ENCODE results near the gene GAL3ST3. TPM values are rescaled to one million over a fixed set of nuclear protein-coding genes. Genes with fewer than 3 reads are reported as not detected.
A peak's percentile ranks its signal among the peaks of the same experiment; 100 is the strongest.
"Not testable (repeated sequence)": the region's sequence is repeated elsewhere in the genome, so short reads cannot be mapped to it uniquely, and the experiment has no call there.

Gene GAL3ST3
- total RNA-seq, 1 experiment from 2014 or later = 21.7 TPM

DNA sequence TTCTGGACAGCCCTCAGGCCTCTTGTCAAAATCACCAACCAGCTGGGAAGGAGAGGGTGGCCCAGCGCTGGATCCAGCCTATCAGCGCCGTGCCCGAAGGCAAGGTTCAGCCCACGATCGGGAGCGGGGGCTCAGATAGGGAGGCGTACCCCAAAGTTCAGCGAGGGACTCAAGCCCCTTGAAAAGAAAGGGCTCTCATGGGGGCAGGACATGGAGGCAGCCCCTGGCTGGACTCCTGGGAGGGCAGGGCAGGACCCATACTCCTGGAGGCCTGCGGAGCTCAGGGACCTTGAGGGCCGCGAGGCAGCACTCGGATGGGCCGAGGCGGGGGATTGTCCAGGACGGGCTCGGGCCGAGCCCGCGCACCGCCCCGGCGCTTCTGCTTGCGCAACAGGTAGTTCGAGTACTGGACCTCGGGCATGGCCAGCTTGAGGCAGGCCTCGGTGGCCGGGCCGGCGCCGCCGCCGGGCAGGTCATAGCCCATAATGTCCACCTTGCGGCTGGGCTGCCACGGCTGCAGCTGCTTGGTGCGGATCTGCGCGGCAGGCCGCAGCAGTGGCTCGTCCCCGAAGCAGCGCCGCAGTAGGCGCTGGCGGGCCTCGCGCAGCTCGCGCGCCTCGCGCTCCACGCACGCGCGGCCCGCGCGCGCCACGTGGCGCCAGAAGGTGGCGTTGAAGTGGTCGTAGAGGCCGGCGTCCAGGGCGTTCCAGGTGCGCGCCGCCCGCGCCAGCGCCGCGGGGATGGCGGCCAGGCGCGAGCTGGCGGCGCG lies 6.5 kb downstream of the GAL3ST3 start:
- no peaks in the 10 kb centered on the region; the same call in 1 of the 2 replicates for H3K36me3 ChIP-seq (replicated peaks; ENCODE audit: control insufficient read depth, insufficient read depth, low read length)
- peak; percentile 37 for DNase-seq
- H3K27me3 ChIP-seq (ENCODE audit: control insufficient read depth, insufficient read depth, low read length) = no peaks in the 10 kb centered on the region
- H3K4me3 ChIP-seq (ENCODE audit: insufficient read depth, low read depth, low read length) = no peak overlapping the region

DNA sequence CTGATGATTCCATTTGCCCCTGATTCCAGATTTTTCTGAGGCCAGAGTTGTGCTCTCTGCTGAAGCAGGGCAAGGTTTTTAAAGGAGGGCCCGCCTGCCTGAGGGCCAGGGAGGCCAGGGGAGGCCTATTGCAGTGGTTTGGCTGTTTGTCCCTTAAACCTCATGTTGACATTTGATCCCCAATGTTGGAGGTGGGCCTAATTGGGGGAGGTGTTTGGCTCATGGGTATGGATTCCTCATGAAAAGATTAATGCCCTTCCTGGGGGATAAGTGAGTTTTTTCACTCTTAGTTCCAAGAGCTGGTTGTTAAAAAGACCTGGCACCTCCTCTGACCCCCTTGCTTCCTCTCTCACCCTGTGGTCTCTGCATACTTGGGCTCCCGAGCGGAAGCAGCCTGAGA lies 9.2 kb downstream of the GAL3ST3 start:
- no peak for DNase-seq
- H3K4me3 ChIP-seq (ENCODE audit: insufficient read depth, low read depth, low read length) = no peak overlapping the region
- H3K36me3 ChIP-seq (replicated peaks; ENCODE audit: control insufficient read depth, insufficient read depth, low read length) = no peaks in the 10 kb centered on the region; the same call in 1 of the 2 replicates
- no peaks in the 10 kb centered on the region for H3K27me3 ChIP-seq (ENCODE audit: control insufficient read depth, insufficient read depth, low read length)

DNA sequence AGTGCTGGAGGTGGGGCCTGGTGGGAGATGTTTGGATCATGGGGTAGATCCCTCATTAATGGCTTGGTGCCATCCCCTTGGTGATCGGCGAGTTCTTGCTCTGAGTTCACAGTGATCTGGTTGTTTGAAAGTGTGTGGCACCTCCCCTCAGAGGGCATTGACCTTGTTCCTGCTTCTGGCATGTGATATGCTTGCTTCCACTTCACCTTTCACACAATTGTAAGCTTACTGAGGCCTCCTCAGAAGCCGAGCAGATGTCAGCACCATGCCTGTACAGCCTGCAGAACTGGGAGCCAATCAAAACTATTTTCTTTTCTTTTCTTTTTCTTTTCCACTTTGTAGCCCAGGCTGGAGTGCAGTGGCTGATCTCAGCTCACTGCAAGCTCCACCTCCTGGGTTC lies 11.6 kb downstream of the GAL3ST3 start:
- no peak for DNase-seq
- Histone ChIP-seq H3K27me3 (ENCODE audit: control insufficient read depth, insufficient read depth, low read length) (no peaks in the 10 kb centered on the region), H3K36me3 (replicated peaks; ENCODE audit: control insufficient read depth, insufficient read depth, low read length) (no peaks in the 10 kb centered on the region)

DNA sequence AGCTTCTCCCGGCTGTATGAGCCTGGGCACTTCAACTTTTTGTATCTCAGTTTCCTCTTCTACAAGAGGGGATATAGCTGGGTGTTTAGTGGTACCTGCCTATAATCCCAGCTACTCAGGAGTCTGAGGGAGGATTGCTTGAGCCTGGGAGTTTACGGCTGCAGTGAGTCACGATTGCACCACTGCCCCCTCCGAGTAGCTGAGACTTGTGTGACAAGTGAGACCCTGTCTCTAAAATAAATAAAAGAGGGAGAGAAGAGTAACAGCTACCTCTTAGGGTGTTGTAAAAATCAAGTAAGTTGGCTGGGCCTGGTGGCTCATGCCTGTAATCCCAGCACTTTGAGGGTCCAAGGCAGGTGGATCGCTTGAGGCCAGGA lies 12.6 kb downstream of the GAL3ST3 start:
- H3K4me3 ChIP-seq (ENCODE audit: insufficient read depth, low read depth, low read length) = no peak overlapping the region
- DNase-seq = no peak
- H3K27me3 ChIP-seq (ENCODE audit: control insufficient read depth, insufficient read depth, low read length) = no peaks in the 10 kb centered on the region

More for the DNA sequence above, 11.6 kb downstream of the GAL3ST3 start:
- no peak overlapping the region for H3K4me3 ChIP-seq (ENCODE audit: insufficient read depth, low read depth, low read length)

DNA sequence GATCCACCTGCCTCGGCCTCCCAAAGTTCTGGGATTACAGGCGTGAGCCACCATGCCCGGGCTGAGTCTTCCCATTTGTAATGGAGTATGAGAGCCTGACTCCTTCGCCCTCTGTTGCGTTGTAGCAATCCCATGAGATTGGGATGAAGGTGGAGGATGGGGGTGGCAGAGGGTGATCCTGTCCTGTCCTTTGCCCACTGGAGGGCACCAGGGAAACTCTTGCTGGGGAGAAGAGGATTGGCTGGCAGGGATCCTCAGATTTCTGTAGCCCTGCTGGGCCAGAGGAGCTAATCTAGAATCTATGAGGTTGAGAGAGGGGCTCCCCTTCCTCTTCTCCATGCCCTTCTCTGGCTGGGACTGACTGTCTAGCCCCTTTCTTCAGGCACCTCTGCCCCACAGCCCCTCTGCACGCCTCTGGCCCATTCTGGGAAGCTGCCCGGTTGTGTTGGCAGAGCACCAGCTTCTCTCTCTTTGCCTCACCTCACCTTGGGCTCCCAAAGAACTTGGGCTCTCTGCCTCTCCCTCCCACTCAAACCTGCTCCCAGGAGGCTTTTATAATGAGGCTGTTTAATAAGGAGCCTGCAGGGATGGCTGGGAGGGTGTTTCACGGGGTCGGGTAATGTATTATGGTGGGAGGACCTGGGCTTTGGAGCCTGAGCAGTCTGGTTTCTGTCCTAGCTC lies 13.2 kb downstream of the GAL3ST3 start:
- H3K27me3 ChIP-seq (ENCODE audit: control insufficient read depth, insufficient read depth, low read length) = no peaks in the 10 kb centered on the region
- peak; percentile 51 for DNase-seq
- no peaks in the 10 kb centered on the region for H3K36me3 ChIP-seq (replicated peaks; ENCODE audit: control insufficient read depth, insufficient read depth, low read length)
- no peak overlapping the region for H3K4me3 ChIP-seq (ENCODE audit: insufficient read depth, low read depth, low read length)

More for the DNA sequence above, 12.6 kb downstream of the GAL3ST3 start:
- no peaks in the 10 kb centered on the region for H3K36me3 ChIP-seq (replicated peaks; ENCODE audit: control insufficient read depth, insufficient read depth, low read length)

DNA sequence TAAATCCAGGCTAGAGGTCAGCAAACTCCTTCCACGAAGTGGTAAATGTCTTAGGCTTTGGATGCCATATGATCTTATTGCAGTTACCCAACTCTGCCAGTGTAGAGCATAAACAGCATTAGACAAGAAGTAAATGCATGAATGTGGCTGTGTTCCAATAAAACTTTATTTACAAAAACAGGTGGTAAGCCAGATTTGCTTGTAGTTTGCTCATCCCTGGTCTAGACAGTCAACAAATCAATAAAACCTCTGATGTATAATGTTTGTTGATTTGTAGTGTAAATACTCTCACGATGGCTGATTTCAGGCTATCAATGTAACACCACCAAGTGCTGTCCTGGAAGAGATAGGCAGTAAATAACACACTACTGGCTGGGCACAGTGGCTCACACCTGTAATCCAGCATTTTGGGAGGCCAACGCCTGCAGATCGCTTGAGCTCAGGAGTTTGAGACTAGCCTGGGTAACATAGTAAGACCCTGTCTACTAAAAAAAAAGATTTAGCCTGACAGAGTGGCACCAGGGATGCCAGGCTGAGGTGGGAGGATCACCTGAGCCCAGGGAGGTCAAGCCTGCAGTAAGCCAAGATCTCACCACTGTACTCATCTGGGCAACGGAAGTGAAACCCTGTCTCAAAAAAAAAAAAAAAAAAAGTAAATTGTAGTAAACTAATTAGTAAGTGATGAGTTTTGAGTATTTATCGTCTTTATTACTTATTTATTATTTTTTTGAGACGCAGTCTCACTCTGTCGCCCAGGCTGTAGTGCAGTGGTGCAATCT lies 15.8 kb downstream of the GAL3ST3 start:
- no peak for DNase-seq
- H3K27me3 ChIP-seq (ENCODE audit: control insufficient read depth, insufficient read depth, low read length) = no peaks in the 10 kb centered on the region
- no peaks in the 10 kb centered on the region for H3K36me3 ChIP-seq (replicated peaks; ENCODE audit: control insufficient read depth, insufficient read depth, low read length)
- H3K4me3 ChIP-seq (ENCODE audit: insufficient read depth, low read depth, low read length) = no peak overlapping the region

DNA sequence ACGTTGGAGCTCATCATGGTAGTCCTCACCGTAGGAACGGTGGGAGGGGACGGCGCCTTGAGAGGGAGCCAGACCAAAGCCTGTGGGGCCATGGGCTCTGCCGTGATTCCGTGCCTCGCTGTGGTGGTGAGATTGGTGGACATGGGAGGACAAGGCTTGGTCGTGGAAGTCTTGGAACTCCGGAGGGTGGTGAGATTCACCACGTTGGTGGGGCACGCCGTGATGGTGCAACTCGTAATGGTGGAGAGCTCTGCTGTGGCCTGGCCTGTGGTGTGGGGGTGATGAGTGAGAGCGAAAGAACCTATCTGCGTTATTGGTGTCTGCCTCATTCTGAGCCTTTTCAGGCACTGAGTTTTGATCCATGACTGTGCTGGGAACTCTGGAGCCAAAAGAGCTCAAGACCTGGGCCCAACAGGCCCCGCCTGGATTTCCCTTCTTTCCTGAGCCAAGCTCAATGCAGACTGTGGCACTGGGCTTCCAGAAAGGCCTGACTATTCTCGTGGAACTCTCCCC lies 22.9 kb downstream of the GAL3ST3 start, which contains the start of gene CATSPER1:
TSS of gene CATSPER1 (minus strand) at position 463 of the 513 bp plus-strand sequence. CDS start at position 363, 100 bp downstream.
- no peak for DNase-seq
- Histone ChIP-seq H3K27me3 (ENCODE audit: control insufficient read depth, insufficient read depth, low read length) (peaks cover 8% of the 10 kb centered on the region), H3K36me3 (replicated peaks; ENCODE audit: control insufficient read depth, insufficient read depth, low read length) (no peaks in the 10 kb centered on the region), H3K4me3 (ENCODE audit: insufficient read depth, low read depth, low read length) (no peak within 1 kb of the TSS)

DNA sequence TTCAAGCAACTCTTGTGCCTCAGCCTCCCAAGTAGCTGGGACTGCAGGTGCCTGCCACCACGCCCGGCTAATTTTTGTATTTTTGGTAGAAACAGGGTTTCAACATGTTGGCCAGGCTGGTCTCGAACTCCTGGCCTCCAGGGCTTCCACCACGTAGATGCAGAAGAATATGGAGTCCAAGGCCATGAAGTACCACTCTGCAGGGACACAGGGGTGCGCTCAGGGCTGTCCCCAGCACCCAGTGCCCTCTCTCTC lies 25.8 kb downstream of the GAL3ST3 start:
- H3K4me3 ChIP-seq (ENCODE audit: insufficient read depth, low read depth, low read length); DNase-seq; H3K36me3 ChIP-seq (replicated peaks; ENCODE audit: control insufficient read depth, insufficient read depth, low read length); H3K27me3 ChIP-seq (ENCODE audit: control insufficient read depth, insufficient read depth, low read length): not testable (repeated sequence)

DNA sequence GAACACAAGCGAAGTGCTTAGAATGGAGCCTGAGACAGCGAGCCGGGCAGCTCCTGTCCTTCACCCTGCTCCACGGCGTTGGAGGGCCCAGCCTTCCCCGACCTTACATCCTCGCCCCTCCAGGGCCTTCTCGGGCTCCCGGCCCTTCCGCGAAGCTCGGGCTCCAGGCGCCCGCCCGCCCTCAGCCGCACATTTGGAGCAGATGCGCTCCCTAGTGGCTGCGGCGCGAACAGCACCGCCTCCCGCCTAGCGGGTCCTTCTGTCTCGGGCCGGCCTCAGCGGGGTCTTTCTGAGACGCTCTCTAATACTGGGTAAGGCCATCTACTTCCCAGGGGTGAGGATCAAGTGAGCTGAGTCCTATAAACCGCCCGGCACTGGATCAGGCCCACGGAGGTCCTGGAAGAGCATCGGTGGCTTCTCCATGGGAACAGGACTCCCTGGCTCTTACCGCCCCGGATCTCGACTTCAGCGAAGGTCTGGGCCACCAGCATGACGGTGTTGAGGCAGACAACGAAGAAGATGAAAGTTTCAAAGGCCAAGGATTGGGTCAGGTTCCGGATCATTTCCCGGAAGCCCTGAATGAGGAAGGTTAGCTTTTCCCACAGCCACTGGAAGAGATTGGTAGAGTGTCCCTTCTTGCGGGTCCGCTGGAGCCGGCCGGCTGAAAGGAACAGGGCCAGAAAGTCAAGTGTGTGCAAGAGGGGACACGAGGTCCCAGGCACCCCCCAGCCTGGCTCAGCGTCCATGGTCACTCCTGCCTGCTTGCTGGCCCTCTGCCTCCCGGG lies 26.4 kb downstream of the GAL3ST3 start:
- peak; percentile 98 for DNase-seq
- peaks cover 8% of the 10 kb centered on the region for H3K27me3 ChIP-seq (ENCODE audit: control insufficient read depth, insufficient read depth, low read length)
- no peaks in the 10 kb centered on the region for H3K36me3 ChIP-seq (replicated peaks; ENCODE audit: control insufficient read depth, insufficient read depth, low read length)
- H3K4me3 ChIP-seq (ENCODE audit: insufficient read depth, low read depth, low read length) = no peak overlapping the region

DNA sequence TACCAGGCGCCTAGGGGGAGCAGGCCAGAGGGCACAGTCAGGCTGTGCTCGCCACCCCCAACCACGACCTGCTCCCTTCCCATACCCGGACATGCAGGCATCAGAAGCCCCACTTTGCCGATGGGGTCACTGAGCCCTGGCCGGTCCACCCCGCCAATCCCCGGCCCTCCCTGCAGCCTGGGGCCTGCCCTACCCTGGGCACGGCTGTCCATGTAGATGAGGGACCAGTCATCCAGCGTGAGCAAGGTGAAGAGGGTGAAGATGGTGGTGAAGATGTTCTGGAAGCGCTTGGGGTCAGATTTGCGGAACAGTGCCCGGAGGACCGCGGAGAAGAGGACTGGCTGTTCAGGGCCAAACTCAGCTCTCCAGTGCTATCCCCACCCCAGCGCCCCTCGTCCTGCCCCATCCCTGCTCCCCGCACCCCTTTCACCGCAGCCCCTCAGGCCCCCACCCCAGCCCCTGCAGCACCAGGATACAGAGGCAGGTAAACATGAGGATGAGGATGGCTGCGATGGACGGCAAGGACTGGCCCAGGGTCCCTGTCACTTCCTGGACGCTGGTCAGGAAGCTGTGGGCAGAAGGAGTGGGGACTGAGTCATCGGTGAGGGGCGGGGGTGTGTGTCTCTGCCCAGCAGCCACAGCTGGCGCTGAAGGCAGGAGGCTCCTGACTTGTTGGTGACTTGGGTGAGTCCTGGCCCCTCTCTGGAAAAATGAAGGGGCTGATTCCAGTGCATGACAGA lies 28.2 kb downstream of the GAL3ST3 start:
- Histone ChIP-seq H3K4me3 (ENCODE audit: insufficient read depth, low read depth, low read length) (no peak overlapping the region), H3K27me3 (ENCODE audit: control insufficient read depth, insufficient read depth, low read length) (peaks cover 8% of the 10 kb centered on the region), H3K36me3 (replicated peaks; ENCODE audit: control insufficient read depth, insufficient read depth, low read length) (no peaks in the 10 kb centered on the region)
- no peak for DNase-seq

DNA sequence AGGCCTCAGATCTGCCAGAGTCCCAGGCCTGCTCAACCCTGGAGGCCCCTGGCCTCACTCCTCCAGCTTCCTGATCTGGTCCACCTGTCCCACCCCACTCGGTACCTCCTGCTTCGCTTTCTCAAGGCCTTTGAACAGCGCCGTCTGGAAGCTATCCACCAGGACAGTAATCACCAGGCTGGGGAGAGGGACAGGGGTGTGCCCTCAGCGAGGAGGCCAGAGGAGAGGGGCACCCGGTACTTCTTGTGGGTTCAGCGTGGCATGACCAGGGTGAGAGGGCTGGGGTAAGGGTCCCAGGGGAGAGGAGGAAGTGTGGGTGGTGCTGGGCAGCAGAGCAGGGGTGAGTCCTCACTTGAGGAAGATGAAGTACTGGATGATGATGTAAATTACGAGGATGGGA lies 28.7 kb downstream of the GAL3ST3 start:
- DNase-seq = no peak
- Histone ChIP-seq H3K36me3 (replicated peaks; ENCODE audit: control insufficient read depth, insufficient read depth, low read length) (no peaks in the 10 kb centered on the region), H3K27me3 (ENCODE audit: control insufficient read depth, insufficient read depth, low read length) (peaks cover 8% of the 10 kb centered on the region), H3K4me3 (ENCODE audit: insufficient read depth, low read depth, low read length) (no peak overlapping the region)

DNA sequence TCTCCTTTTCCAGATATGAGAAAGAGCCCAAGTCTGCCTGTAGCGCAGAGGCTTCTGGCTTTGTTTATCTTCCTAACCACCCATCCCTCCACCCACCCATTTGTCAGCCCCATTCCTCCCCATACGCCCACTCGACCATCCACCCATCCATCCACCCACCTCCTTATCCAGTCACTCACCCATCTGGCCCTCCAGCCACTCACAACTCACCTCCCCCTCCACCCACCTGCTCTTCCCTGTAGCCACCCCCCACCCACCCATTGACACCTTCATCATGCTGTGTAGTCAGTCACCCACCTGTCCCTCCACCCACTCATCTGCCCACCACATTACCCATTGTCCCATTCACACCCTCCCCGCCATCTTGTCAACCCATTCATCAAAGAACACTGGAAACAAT lies 31.6 kb downstream of the GAL3ST3 start:
- Histone ChIP-seq H3K4me3 (ENCODE audit: insufficient read depth, low read depth, low read length) (no peak overlapping the region), H3K36me3 (replicated peaks; ENCODE audit: control insufficient read depth, insufficient read depth, low read length) (no peaks in the 10 kb centered on the region), H3K27me3 (ENCODE audit: control insufficient read depth, insufficient read depth, low read length) (peaks cover 3% of the 10 kb centered on the region; the same call in 1 of the 2 replicates)
- DNase-seq = no peak

DNA sequence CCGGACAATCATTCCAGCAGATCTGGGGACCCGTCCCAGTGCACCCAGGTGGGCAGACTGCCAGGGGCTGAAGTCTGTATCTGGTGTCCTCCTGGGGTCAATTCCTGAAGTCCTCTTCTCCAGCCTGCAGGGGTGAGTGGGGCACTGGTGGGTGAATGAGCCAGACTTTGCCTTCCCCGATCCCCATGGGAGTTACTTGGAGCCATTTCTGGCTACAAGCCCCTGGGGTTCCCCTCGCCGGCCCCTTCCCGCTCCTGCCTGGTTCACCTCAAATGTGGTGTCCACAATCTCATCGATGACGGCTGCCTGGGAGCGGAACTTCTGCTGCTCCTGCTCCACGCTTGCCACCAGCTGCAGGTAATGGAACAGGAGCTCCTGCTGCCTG lies 32.2 kb downstream of the GAL3ST3 start:
- H3K36me3 ChIP-seq (replicated peaks; ENCODE audit: control insufficient read depth, insufficient read depth, low read length) = no peaks in the 10 kb centered on the region
- no peak for DNase-seq
- H3K27me3 ChIP-seq (ENCODE audit: control insufficient read depth, insufficient read depth, low read length) = peaks cover 1% of the 10 kb centered on the region; the same call in 1 of the 2 replicates
- no peak overlapping the region for H3K4me3 ChIP-seq (ENCODE audit: insufficient read depth, low read depth, low read length)
